NCI-H2107 treated with DMSO at 0.1 percent for 48 hours (cell line): ENCODE data around the gene TRMT2A.

Experiments used
- DNase-seq: peaks from one replicate; lab custom pipeline; 2025; ENCODE audit not compliant: unreplicated experiment; lab: John Stamatoyannopoulos, UW

The TRMT2A gene

GRCh38 chr22:20065896-20066616, 51.0 kb downstream of the TRMT2A start:
- no peak for DNase-seq

GRCh38 chr22:20064545-20065262, 52.3 kb downstream of the TRMT2A start:
- no peak for DNase-seq

- DNase-seq: no peak
These were observed 52.9 kb downstream of the TRMT2A start for GRCh38 chr22:20064140-20064480.

- no peak for DNase-seq
These were observed 53.5 kb downstream of the TRMT2A start for GRCh38 chr22:20063271-20064139.

- DNase-seq: no peak
These were observed 54.3 kb downstream of the TRMT2A start for GRCh38 chr22:20062766-20063083.

GRCh38 chr22:20062043-20062765, 54.8 kb downstream of the TRMT2A start:
- DNase-seq: no peak
